Activated naive CD8-positive, alpha-beta T cell treated with anti-CD3 and anti-CD28 coated beads, Interleukin-2, amount 10 ng/mL, durations not matched to agents 7 days and 5 days (primary cell): ENCODE measurements around the gene SORCS2. TPM values are rescaled to one million over a fixed set of nuclear protein-coding genes. Genes with fewer than 3 reads are reported as not detected.
A peak's percentile ranks its signal among the peaks of the same experiment; 100 is the strongest.

Source experiments
- ATAC-seq: fragments of 150-1000 bp; cut with Tn5 transposase; one replicate; pipeline ENCODE4 v1.10.0; 2021; ENCODE audit warnings: low read depth, moderate library complexity
- POLR2A ChIA-PET: fragments of 350-600 bp; sonication (Branson Sonifier 250); formaldehyde crosslinking; loops from one replicate; lab custom pipeline; 2021; ENCODE audit warnings: antibody characterized with exemption; lab: Charles Lee
- DNase-seq: peaks from one replicate; pipeline ENCODE4 v3.0.0; 2021
- H3K27ac Mint-ChIP-seq: one replicate; pipeline ENCODE4 v1.8.0; 2022; ENCODE audit warnings: mild to moderate bottlenecking, mixed read lengths
- H3K27me3 Mint-ChIP-seq: one replicate; pipeline ENCODE4 v1.8.0; 2022; ENCODE audit warnings: mild to moderate bottlenecking, moderate library complexity, mixed read lengths
- H3K36me3 Mint-ChIP-seq: one replicate; pipeline ENCODE4 v1.8.0; 2021; ENCODE audit warnings: mild to moderate bottlenecking, mixed read lengths
- H3K4me1 Mint-ChIP-seq: one replicate; pipeline ENCODE4 v1.8.0; 2021; ENCODE audit warnings: mixed read lengths
- H3K4me3 Mint-ChIP-seq: one replicate; pipeline ENCODE4 v1.8.0; 2022; ENCODE audit warnings: mild to moderate bottlenecking, moderate library complexity, mixed read lengths
- H3K9me3 Mint-ChIP-seq: one replicate; pipeline ENCODE4 v1.8.0; 2021; ENCODE audit warnings: mixed read lengths
- total RNA-seq, 2 experiments: library from RNA; stranded (reverse); gene quantifications; one replicate each; pipeline ENCODE4 v1.2.3, GENCODE V29; 2021

Gene SORCS2
- total RNA-seq, 2 experiments from 2014 or later, result not detected

DNA sequence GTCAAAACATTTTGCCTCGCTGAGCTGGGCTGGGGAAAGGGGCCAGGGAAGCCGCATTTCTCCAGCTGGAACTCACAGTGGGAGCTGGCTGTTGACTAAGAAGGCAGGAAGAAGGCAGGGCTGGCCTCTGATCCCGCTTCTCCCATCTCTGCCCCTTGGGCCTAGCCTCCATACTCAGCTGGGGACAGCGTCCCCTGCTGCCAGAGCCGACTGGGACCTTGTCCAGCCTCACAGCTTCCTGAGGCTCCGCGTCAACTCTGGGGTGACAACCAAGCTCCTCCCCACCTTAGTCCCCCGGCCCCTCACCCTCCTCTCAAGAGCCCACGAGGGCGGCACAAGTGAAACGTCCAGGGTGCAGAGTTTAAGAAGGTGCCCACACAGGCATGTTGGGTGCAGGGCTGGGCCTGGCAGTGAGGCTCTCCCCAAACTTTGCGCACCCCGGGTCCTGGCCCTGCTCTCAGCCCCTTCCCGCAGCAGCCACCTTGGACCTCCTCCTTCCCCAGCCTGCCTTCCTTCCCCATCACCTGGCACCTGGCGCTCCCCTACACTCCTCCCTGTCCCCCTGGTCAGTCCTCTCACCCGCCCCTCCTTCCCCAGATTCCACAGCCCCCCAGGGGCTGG lies 141.6 kb downstream of the SORCS2 start:
- Mint-ChIP-seq H3K27ac (no peak overlapping the region), H3K9me3 (peaks cover 1% of the 10 kb centered on the region), H3K36me3 (no peaks in the 10 kb centered on the region), H3K4me3 (no peak overlapping the region), H3K4me1 (no peaks in the 10 kb centered on the region), H3K27me3 (no peaks in the 10 kb centered on the region)
- ATAC-seq, result no peak
- POLR2A ChIA-PET, result interaction anchor here (0.6 kb wide), 1 partner anchor 249 kb away, joined by 3 read pairs; no protein-coding TSS in a partner anchor
- DNase-seq, result no peak

GRCh38 chr4:7334521-7335275 lies 142.4 kb downstream of the SORCS2 start:
- POLR2A ChIA-PET, result interaction anchor here (0.6 kb wide), 1 partner anchor 249 kb away, joined by 3 read pairs; no protein-coding TSS in a partner anchor
- H3K9me3 Mint-ChIP-seq, result peaks cover 1% of the 10 kb centered on the region
- H3K27me3 Mint-ChIP-seq, result no peaks in the 10 kb centered on the region
- no peak for DNase-seq
- no peaks in the 10 kb centered on the region for H3K36me3 Mint-ChIP-seq
- no peaks in the 10 kb centered on the region for H3K4me1 Mint-ChIP-seq
- H3K4me3 Mint-ChIP-seq, result no peak overlapping the region
- no peak for ATAC-seq
- no peak overlapping the region for H3K27ac Mint-ChIP-seq

DNA sequence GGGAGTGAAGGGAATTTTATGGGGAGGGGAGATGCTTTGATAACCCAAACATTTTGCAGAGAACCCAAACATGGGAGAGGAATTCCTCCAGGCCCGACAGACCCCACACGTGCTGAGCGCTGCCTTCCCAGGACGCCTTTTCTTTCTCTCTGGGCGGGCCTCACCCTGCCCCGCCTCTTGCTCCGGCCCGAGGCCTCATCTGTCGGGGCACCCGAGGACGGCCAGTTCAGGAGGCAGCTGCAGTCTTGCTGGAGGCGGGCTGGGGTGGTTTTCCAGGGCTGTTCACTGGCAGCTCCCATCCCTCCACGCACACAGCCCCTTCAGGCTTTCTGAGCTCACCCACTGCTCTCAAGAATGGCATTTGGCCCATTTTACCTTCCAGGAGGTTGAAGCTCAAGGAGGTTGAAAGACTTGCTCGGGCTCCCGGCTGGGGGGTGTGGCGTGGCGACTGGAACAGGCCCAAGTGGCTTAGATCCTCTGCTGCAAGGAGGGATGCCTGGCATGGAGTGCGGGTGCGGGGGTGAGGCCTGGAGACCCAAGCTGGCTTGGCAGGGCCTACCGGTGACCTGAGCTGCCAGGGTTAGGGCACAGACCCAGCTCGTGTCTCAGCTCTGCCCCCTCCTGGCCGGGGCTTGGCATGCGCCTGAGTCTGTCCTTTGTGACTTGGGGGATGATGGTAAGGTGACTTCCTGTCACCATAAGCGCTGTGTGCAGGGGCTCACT lies 143.2 kb downstream of the SORCS2 start:
- Mint-ChIP-seq H3K36me3 (no peaks in the 10 kb centered on the region), H3K27me3 (no peaks in the 10 kb centered on the region), H3K4me1 (no peaks in the 10 kb centered on the region), H3K27ac (no peak overlapping the region), H3K4me3 (no peak overlapping the region), H3K9me3 (peaks cover 1% of the 10 kb centered on the region)
- POLR2A ChIA-PET, result no interaction called here
- DNase-seq (peak; percentile 77), ATAC-seq (peak; percentile 88)

DNA sequence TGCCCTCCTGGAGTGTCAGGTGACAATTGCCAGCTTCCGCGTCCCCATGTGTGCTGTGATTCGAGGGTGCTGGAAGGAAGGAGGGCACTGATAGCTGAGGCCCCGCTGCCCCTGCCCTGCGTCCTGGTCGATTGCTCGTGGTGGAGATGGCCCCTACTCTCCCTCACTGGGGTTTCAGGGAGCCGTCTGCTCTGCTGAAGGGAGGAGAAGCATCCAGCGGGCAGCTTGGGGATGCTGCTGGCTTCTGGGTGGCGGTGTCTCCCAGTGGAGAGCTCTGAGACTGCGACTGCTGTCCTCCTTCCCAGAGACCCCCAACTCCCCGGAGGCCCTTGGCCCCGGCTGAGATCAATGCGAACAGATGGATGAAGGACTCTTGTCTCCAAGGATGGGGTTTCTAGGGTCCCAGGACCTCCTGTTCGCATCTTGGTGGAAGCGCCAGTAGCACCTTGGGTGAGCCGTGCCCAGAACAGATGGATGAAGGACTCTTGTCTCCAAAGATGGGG lies 143.8 kb downstream of the SORCS2 start:
- Mint-ChIP-seq H3K36me3 (no peaks in the 10 kb centered on the region), H3K4me1 (no peaks in the 10 kb centered on the region), H3K4me3 (no peak overlapping the region), H3K27me3 (no peaks in the 10 kb centered on the region), H3K9me3 (peaks cover 1% of the 10 kb centered on the region), H3K27ac (no peak overlapping the region)
- POLR2A ChIA-PET, result no interaction called here
- no peak for ATAC-seq
- DNase-seq, result no peak

DNA sequence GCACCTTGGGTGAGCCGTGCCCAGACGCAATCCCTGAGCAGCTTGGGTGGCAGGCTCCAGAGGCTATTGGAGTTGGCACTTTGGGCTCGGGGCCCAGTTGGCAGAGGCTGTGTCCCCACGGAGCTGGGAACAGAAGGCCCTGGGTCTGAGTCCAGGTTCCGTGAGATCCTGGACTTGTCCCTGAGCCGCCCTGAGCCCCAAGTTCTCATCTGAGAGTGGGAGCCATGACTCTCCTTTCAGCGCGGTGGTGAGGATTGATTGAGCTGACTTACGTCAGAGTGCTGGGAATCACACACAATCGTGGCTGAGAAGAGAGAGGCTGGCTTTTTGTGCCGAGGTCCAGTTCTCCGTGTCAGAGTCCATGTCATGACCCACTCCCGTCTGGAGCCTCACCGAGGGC lies 144.4 kb downstream of the SORCS2 start:
- H3K9me3 Mint-ChIP-seq, result peaks cover 3% of the 10 kb centered on the region
- H3K27ac Mint-ChIP-seq, result no peak overlapping the region
- DNase-seq, result no peak
- no peaks in the 10 kb centered on the region for H3K27me3 Mint-ChIP-seq
- H3K4me1 Mint-ChIP-seq, result no peaks in the 10 kb centered on the region
- H3K36me3 Mint-ChIP-seq, result no peaks in the 10 kb centered on the region
- no peak overlapping the region for H3K4me3 Mint-ChIP-seq
- ATAC-seq, result no peak
- POLR2A ChIA-PET, result no interaction called here

DNA sequence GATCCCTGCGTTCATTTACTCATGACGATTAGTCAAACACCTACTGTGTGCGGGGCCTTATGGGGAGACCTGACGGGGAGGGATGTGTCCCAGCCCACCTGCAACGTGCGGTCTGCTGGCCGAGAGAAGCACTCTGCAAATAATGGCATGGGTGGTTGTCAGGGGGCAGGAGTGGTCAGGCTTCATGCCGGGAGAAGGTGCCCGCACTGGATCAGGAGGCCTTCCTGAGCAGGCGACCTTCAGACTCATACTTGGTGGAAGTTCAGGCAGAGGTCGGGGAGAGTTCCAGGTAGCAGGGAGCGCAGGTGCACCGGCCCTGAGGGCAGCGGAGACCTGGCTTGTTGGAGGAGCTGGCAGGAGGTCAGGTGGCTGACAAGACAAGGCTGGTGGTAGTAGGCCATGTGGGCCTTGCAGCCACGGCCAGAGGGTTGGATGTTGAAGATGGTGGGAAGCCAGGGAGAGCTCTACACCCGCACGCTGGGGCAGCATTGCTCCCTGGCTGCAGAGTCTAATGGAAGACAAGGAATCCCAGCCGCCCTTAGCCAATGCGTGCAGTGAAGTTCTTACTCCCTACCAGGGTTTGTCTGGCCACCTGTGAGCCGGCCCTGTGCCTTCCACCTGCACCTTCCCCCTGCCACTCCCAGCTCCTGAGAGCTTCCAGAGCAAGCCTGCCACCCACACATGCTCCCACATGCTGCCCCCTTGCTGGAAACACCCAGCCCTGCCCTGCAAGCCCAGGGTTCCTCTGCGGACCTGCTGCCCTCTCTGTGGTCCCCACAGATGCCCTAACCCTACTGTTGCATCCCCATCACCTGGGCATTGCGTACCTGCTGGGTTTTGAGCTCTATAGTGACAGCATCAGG lies 145.1 kb downstream of the SORCS2 start:
- Mint-ChIP-seq H3K4me1 (no peaks in the 10 kb centered on the region), H3K27ac (no peak overlapping the region), H3K27me3 (no peaks in the 10 kb centered on the region), H3K4me3 (no peak overlapping the region), H3K36me3 (no peaks in the 10 kb centered on the region), H3K9me3 (peaks cover 4% of the 10 kb centered on the region)
- no peak for ATAC-seq
- no peak for DNase-seq
- POLR2A ChIA-PET, result no interaction called here

- POLR2A ChIA-PET, result no interaction called here
- ATAC-seq (no peak), DNase-seq (no peak)
- Mint-ChIP-seq H3K4me3 (no peak overlapping the region), H3K27ac (no peak overlapping the region), H3K9me3 (peaks cover 6% of the 10 kb centered on the region), H3K27me3 (no peaks in the 10 kb centered on the region), H3K36me3 (no peaks in the 10 kb centered on the region), H3K4me1 (no peaks in the 10 kb centered on the region)
These were observed 145.7 kb downstream of the SORCS2 start for GRCh38 chr4:7338059-7338452.

GRCh38 chr4:7338876-7339623 lies 146.7 kb downstream of the SORCS2 start:
- Mint-ChIP-seq H3K27ac (no peak overlapping the region), H3K4me3 (no peak overlapping the region), H3K4me1 (no peaks in the 10 kb centered on the region), H3K9me3 (peaks cover 6% of the 10 kb centered on the region), H3K27me3 (no peaks in the 10 kb centered on the region), H3K36me3 (no peaks in the 10 kb centered on the region)
- ATAC-seq, result no peak
- POLR2A ChIA-PET, result no interaction called here
- DNase-seq, result no peak

DNA sequence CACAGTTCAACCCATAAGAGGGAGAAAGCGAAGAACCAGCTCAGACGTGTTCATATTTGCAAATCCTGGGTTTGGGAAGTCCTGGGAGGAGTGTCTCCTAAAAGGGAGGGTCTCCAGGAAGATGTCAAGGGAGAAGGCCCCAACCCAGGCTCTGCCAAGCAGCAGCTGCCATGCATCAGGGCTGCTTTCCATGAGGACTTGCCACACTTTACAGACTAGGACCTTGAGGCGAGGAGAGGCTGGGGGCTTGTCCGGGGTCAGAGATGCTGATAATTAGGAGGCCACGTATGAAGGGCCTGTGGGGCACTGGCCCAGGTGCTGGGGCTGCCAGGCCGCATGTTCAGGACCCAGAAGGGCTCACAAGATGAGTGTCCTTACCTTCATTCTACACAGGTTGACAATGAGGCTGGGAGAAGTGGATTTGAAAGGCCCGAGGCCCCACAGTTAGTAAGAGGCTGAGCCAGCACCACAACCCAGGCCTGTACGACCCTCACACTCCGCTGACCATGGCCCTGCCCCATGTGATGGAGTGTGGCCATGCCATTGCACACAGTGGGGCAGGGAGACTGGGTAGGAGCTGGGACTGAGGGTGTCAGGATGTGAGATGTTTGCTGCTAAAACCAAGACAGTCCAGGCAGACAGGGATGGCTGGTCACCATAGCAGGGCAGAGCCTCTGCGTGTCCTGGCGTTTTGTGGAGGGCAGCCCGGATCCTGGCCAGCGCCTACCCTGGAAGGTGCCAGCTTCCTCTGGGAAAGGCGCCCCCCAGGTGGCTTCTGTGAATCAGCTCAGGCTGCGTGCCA lies 147.6 kb downstream of the SORCS2 start:
- H3K36me3 Mint-ChIP-seq, result no peaks in the 10 kb centered on the region
- H3K4me1 Mint-ChIP-seq, result no peaks in the 10 kb centered on the region
- DNase-seq, result no peak
- ATAC-seq, result no peak
- POLR2A ChIA-PET, result no interaction called here
- peaks cover 6% of the 10 kb centered on the region for H3K9me3 Mint-ChIP-seq
- no peak overlapping the region for H3K27ac Mint-ChIP-seq
- H3K27me3 Mint-ChIP-seq, result no peaks in the 10 kb centered on the region
- no peak overlapping the region for H3K4me3 Mint-ChIP-seq

- Mint-ChIP-seq H3K4me1 (no peaks in the 10 kb centered on the region), H3K9me3 (peaks cover 7% of the 10 kb centered on the region), H3K4me3 (no peak overlapping the region), H3K27ac (no peak overlapping the region), H3K36me3 (no peaks in the 10 kb centered on the region), H3K27me3 (no peaks in the 10 kb centered on the region)
- ATAC-seq (no peak), DNase-seq (no peak)
- POLR2A ChIA-PET, result no interaction called here
These were observed 148.5 kb downstream of the SORCS2 start for GRCh38 chr4:7340553-7341433.

- Mint-ChIP-seq H3K27ac (no peak overlapping the region), H3K4me3 (no peak overlapping the region), H3K36me3 (no peaks in the 10 kb centered on the region), H3K9me3 (peaks cover 10% of the 10 kb centered on the region), H3K27me3 (no peaks in the 10 kb centered on the region), H3K4me1 (no peaks in the 10 kb centered on the region)
- ATAC-seq (no peak), DNase-seq (no peak)
- POLR2A ChIA-PET, result no interaction called here
These were observed 149.3 kb downstream of the SORCS2 start for GRCh38 chr4:7341491-7342222.
